Measurements from ENCODE around the gene UBE2H.
"Not testable (repeated sequence)": the region's sequence is repeated elsewhere in the genome, so short reads cannot be mapped to it uniquely, and the experiment has no call there.

UBE2H gene

DNA sequence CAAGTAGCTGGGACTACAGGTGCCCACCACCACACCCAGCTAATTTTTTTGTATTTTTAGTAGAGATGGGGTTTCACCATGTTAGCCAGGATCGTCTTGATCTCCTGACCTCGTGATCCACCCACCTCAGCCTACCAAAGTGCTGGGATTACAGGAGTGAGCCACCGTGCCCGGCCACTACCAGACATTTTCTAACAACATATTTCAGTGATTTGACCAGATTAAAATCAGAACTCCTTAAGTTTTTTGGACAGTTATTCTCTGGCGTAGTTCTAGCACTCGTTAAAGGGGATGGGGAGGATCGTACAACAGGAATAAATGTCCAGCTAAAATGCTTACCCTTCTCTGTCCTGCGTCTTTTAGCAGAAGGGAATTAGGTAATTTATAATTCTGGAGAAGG, 88.1 kb downstream of the UBE2H start:
- H3K4me1 ChIP-seq (ENCODE audit: control insufficient read depth in 5 of 5, insufficient read depth in 5 of 5, low read length in 5 of 5): peaks cover 6 to 76% (median 62%) of the 10 kb centered on the region in 5 donors
- not testable (repeated sequence) for H3K4me3 ChIP-seq (ENCODE audit: low read depth in 1 of 5, low read length in 5 of 5); H3K9me3 ChIP-seq (ENCODE audit: control insufficient read depth in 5 of 5, low read length in 5 of 5); H3K36me3 ChIP-seq (ENCODE audit: control insufficient read depth in 5 of 5, insufficient read depth in 5 of 5, low read length in 5 of 5); H3K27me3 ChIP-seq (ENCODE audit: control insufficient read depth in 5 of 5, insufficient read depth in 4 of 5, low read length in 5 of 5); H3K9ac ChIP-seq (ENCODE audit: low read length in 5 of 5)
- peak overlapping the region; percentile 32 for H3K27ac ChIP-seq (ENCODE audit: low read depth, low read length)

DNA sequence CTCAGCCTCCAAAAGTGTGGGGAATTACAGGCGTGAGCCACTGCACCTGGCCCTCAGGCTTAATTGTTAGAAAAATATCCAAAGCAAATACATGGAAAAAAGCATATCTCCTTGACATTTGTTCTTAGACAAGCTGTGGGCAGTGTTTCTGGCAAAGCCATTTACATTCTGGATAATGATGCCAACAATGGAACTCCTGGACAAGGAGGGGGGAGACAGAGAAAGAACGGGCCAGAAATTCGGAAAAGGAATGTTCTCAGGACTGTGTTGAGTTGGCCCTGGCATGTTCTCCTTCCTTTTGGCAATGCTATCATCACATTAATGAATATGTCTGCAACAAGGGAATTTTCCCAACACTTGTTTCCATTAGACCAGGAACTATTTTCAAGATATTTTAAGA, 88.7 kb downstream of the UBE2H start:
- Histone ChIP-seq H3K9me3 (ENCODE audit: control insufficient read depth in 5 of 5, low read length in 5 of 5) (no peaks in the 10 kb centered on the region), H3K9ac (ENCODE audit: low read length in 5 of 5) (no peak overlapping the region), H3K27ac (ENCODE audit: low read depth, low read length) (peak overlapping the region; percentile 32), H3K27me3 (ENCODE audit: control insufficient read depth in 5 of 5, insufficient read depth in 4 of 5, low read length in 5 of 5) (no peaks in the 10 kb centered on the region), H3K4me3 (ENCODE audit: low read depth in 1 of 5, low read length in 5 of 5) (no peak overlapping the region), H3K4me1 (ENCODE audit: control insufficient read depth in 5 of 5, insufficient read depth in 5 of 5, low read length in 5 of 5) (peaks cover 6 to 80% (median 68%) of the 10 kb centered on the region in 5 donors), H3K36me3 (ENCODE audit: control insufficient read depth in 5 of 5, insufficient read depth in 5 of 5, low read length in 5 of 5) (no peaks in the 10 kb centered on the region)

DNA sequence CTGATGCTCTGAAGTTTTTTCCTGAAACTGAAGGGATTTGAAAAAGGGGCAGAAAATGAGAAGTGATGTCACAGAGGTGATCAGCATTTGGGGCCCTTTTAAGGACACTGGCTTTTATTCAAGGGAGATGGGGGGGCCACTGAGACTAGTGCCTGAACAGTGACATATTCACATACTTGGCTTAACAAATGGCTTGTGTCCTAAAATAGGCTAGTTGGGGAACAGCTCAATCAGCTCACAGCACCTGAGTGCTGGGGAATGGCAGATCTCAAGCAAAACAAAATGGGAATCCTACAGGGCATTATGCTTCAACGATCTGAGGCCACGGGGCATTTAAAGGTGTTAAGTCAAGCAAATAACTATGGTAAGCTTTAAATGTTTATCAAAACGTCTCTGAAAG, 90.1 kb downstream of the UBE2H start:
- Histone ChIP-seq H3K9ac (ENCODE audit: low read length in 5 of 5) (peak overlapping the region in 1 of 5 donors; percentile 25), H3K27ac (ENCODE audit: low read depth, low read length) (peak overlapping the region; percentile 33), H3K27me3 (ENCODE audit: control insufficient read depth in 5 of 5, insufficient read depth in 4 of 5, low read length in 5 of 5) (no peaks in the 10 kb centered on the region), H3K36me3 (ENCODE audit: control insufficient read depth in 5 of 5, insufficient read depth in 5 of 5, low read length in 5 of 5) (no peaks in the 10 kb centered on the region), H3K4me3 (ENCODE audit: low read depth in 1 of 5, low read length in 5 of 5) (no peak overlapping the region), H3K4me1 (ENCODE audit: control insufficient read depth in 5 of 5, insufficient read depth in 5 of 5, low read length in 5 of 5) (peaks cover 6 to 83% (median 74%) of the 10 kb centered on the region in 5 donors), H3K9me3 (ENCODE audit: control insufficient read depth in 5 of 5, low read length in 5 of 5) (no peaks in the 10 kb centered on the region)

DNA sequence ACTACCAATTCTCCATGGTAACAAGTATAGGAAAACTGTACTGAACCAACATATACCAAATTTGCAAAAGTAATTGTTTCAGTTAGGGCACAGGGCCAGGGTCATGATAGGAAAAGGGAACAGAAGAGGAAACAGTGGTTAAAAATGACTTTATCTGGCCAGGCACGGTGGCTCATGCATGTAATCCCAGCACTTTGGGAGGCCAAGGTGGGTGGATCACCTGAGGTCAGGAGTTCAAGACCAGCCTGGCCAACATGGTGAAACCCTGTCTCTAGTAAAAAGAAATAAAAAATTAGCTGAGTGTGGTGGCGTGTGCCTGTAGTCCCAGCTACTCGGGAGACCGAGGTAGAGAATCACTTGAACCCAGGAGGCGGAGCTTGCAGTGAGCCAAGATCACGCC, 92.0 kb downstream of the UBE2H start:
- H3K36me3 ChIP-seq (ENCODE audit: control insufficient read depth in 5 of 5, insufficient read depth in 5 of 5, low read length in 5 of 5); H3K9ac ChIP-seq (ENCODE audit: low read length in 5 of 5); H3K9me3 ChIP-seq (ENCODE audit: control insufficient read depth in 5 of 5, low read length in 5 of 5); H3K27me3 ChIP-seq (ENCODE audit: control insufficient read depth in 5 of 5, insufficient read depth in 4 of 5, low read length in 5 of 5); H3K4me3 ChIP-seq (ENCODE audit: low read depth in 1 of 5, low read length in 5 of 5); H3K27ac ChIP-seq (ENCODE audit: low read depth, low read length): not testable (repeated sequence)
- peaks cover 2 to 71% (median 64%) of the 10 kb centered on the region in 5 donors for H3K4me1 ChIP-seq (ENCODE audit: control insufficient read depth in 5 of 5, insufficient read depth in 5 of 5, low read length in 5 of 5)

DNA sequence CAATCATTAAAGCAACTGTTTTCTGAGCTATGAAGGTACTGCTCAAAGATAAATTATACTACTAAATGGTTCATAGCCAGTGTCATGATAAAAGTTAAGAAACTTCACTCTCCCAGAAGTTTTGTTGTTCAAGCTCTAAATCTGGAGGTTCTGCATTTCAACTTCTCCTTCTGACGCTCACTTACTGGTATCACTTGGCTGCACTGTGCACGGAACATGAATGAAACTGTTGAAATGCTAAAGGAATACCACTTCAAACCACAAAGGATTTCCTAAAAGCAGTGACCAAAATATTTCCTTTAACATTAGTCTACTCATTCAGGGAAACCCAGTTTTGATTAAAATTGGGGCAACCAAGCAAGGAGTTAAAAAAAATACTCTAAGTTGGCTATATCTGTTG, 93.6 kb downstream of the UBE2H start:
- H3K27ac ChIP-seq (ENCODE audit: low read depth, low read length): no peak overlapping the region
- H3K4me3 ChIP-seq (ENCODE audit: low read depth in 1 of 5, low read length in 5 of 5): no peak overlapping the region
- H3K4me1 ChIP-seq (ENCODE audit: control insufficient read depth in 5 of 5, insufficient read depth in 5 of 5, low read length in 5 of 5): peaks cover 2 to 63% (median 61%) of the 10 kb centered on the region in 5 donors

DNA sequence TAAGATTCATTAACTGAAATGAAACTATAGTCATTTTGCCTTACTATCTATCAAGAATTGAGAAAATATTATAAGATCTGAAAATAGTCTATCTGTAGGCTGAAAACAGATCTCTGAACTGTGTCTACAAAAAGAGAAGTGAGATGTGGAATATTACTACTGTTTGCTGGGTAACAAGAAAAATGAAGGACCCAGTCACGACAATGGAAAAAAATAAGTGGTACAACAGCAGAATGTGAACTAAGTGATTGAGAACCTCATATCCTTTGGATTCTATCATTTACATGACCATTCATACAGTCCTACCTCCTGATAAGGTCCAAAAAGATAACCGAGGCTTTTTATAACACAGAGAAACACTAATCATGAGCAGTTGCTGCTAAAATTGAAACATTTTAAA, 94.3 kb downstream of the UBE2H start:
- Histone ChIP-seq H3K27ac (ENCODE audit: low read depth, low read length) (no peak overlapping the region), H3K4me3 (ENCODE audit: low read depth in 1 of 5, low read length in 5 of 5) (no peak overlapping the region), H3K4me1 (ENCODE audit: control insufficient read depth in 5 of 5, insufficient read depth in 5 of 5, low read length in 5 of 5) (peaks cover 0 to 63% (median 61%) of the 10 kb centered on the region in 5 donors), H3K27me3 (ENCODE audit: control insufficient read depth in 5 of 5, insufficient read depth in 4 of 5, low read length in 5 of 5) (no peaks in the 10 kb centered on the region), H3K9me3 (ENCODE audit: control insufficient read depth in 5 of 5, low read length in 5 of 5) (no peaks in the 10 kb centered on the region), H3K36me3 (ENCODE audit: control insufficient read depth in 5 of 5, insufficient read depth in 5 of 5, low read length in 5 of 5) (peaks cover 0 to 8% (median 4%) of the 10 kb centered on the region in 5 donors), H3K9ac (ENCODE audit: low read length in 5 of 5) (peak overlapping the region in 1 of 5 donors; percentile 32)

More for the DNA sequence above, 93.6 kb downstream of the UBE2H start:
- Histone ChIP-seq H3K36me3 (ENCODE audit: control insufficient read depth in 5 of 5, insufficient read depth in 5 of 5, low read length in 5 of 5) (peaks cover 0 to 8% (median 4%) of the 10 kb centered on the region in 5 donors), H3K27me3 (ENCODE audit: control insufficient read depth in 5 of 5, insufficient read depth in 4 of 5, low read length in 5 of 5) (no peaks in the 10 kb centered on the region), H3K9me3 (ENCODE audit: control insufficient read depth in 5 of 5, low read length in 5 of 5) (no peaks in the 10 kb centered on the region), H3K9ac (ENCODE audit: low read length in 5 of 5) (peak overlapping the region in 1 of 5 donors; percentile 11)

DNA sequence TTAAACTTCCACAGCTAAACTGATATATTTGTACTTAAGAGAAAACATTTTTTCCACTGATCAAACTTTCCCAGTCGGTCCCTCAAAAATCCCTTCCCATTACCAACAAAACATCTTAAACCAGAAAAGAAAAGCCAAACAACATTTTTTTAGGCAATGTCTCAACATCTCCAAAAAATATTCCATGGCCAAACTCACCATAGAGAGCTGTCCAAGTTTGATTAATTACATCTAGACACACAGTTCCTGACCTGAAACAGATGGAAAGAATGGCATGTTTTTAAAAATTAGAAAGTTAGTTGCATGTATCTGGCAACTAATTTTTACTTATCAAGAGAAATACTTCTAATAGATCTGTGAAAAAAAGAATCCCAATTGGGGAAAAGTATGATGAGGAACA, 95.4 kb downstream of the UBE2H start:
- Histone ChIP-seq H3K9me3 (ENCODE audit: control insufficient read depth in 5 of 5, low read length in 5 of 5) (no peaks in the 10 kb centered on the region), H3K27ac (ENCODE audit: low read depth, low read length) (no peak overlapping the region), H3K9ac (ENCODE audit: low read length in 5 of 5) (no peak overlapping the region), H3K4me3 (ENCODE audit: low read depth in 1 of 5, low read length in 5 of 5) (no peak overlapping the region), H3K36me3 (ENCODE audit: control insufficient read depth in 5 of 5, insufficient read depth in 5 of 5, low read length in 5 of 5) (peaks cover 0 to 8% (median 4%) of the 10 kb centered on the region in 5 donors), H3K27me3 (ENCODE audit: control insufficient read depth in 5 of 5, insufficient read depth in 4 of 5, low read length in 5 of 5) (no peaks in the 10 kb centered on the region), H3K4me1 (ENCODE audit: control insufficient read depth in 5 of 5, insufficient read depth in 5 of 5, low read length in 5 of 5) (peaks cover 0 to 60% (median 54%) of the 10 kb centered on the region in 5 donors)

DNA sequence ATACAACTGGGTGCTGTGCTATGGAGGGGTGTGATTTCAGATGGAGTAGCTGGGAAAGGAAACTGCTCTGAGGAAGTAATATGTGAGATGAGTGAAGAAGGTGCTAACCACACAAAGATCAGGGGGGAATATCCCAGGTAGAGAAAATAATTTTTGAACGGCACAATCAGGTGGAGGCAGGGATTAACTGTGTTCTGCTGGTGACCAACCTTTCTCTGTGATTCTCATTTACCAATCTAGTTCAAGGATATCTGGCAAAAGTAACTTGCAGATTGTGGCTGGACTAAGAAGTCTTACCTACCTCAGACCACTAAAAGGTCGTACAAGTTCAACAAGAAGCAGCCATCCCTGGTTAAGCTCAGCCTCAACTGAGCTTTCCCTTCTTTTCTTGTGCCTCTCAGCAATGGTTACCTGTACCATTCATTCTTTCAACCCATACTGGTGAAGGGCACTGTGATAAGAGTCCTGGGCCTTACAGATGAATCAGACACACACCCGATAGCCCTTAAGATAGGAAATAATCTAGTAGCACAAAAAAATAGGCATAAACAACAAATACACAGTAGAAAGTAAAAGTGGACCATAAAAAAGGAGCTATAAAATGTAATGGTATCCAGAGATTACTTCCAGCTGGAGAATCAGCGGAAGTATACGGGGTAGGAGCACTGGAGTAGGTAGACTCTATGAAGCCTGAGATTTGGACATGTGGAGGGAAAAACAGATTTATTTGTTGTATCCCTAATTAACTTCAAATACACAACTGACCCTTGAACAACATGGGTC, 96.6 kb downstream of the UBE2H start:
- Histone ChIP-seq H3K4me3 (ENCODE audit: low read depth in 1 of 5, low read length in 5 of 5) (no peak overlapping the region), H3K9me3 (ENCODE audit: control insufficient read depth in 5 of 5, low read length in 5 of 5) (no peaks in the 10 kb centered on the region), H3K36me3 (ENCODE audit: control insufficient read depth in 5 of 5, insufficient read depth in 5 of 5, low read length in 5 of 5) (peaks cover 0 to 8% (median 4%) of the 10 kb centered on the region in 5 donors), H3K9ac (ENCODE audit: low read length in 5 of 5) (peak overlapping the region in 1 of 5 donors; percentile 16), H3K27me3 (ENCODE audit: control insufficient read depth in 5 of 5, insufficient read depth in 4 of 5, low read length in 5 of 5) (no peaks in the 10 kb centered on the region), H3K27ac (ENCODE audit: low read depth, low read length) (no peak overlapping the region), H3K4me1 (ENCODE audit: control insufficient read depth in 5 of 5, insufficient read depth in 5 of 5, low read length in 5 of 5) (peaks cover 0 to 48% (median 43%) of the 10 kb centered on the region in 5 donors)

DNA sequence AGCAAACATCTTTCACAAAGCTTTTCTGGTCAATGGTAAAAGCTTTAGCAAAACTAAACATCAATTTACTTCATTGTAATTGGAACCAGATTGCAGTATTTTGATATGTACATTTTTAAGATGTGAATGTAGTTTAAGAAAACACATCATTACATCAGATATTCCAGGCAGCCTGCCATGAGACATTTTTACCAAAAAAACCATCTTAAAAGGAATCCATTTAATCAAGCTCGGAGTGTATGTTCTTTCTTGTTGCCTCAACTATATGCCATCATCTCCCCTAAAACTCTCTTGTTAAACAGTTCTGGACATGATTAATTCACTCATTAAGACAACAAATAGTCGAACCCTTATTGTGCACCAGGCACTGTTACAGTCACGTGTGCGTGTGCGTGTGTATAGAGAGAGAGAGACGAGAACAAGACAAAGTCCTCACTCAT, 97.5 kb downstream of the UBE2H start:
- Histone ChIP-seq H3K36me3 (ENCODE audit: control insufficient read depth in 5 of 5, insufficient read depth in 5 of 5, low read length in 5 of 5) (peaks cover 0 to 8% (median 4%) of the 10 kb centered on the region in 5 donors), H3K9ac (ENCODE audit: low read length in 5 of 5) (peak overlapping the region in 1 of 5 donors; percentile 16), H3K27ac (ENCODE audit: low read depth, low read length) (peak overlapping the region; percentile 0), H3K4me1 (ENCODE audit: control insufficient read depth in 5 of 5, insufficient read depth in 5 of 5, low read length in 5 of 5) (peaks cover 0 to 40% (median 37%) of the 10 kb centered on the region in 5 donors), H3K4me3 (ENCODE audit: low read depth in 1 of 5, low read length in 5 of 5) (no peak overlapping the region), H3K27me3 (ENCODE audit: control insufficient read depth in 5 of 5, insufficient read depth in 4 of 5, low read length in 5 of 5) (no peaks in the 10 kb centered on the region), H3K9me3 (ENCODE audit: control insufficient read depth in 5 of 5, low read length in 5 of 5) (no peaks in the 10 kb centered on the region)

DNA sequence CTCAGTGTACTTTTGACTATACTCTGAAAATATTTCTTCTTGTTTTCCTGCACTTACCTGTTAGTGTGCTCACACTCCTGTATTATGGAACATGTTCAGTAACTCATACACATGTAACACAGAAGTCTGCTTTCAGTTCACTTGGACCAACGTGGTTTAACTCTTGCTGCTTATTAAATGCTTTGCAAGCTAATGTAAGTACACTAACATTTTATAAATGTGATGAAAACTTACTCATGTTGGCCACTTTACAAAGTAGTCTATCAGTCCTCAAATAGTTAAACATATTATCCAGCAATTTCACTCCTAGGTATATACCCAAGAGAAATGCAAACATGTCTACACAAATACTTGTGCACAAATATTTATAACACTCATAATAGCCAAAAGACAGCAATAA, 98.4 kb downstream of the UBE2H start:
- Histone ChIP-seq H3K27ac (ENCODE audit: low read depth, low read length) (no peak overlapping the region), H3K9ac (ENCODE audit: low read length in 5 of 5) (peak overlapping the region in 1 of 5 donors; percentile 16), H3K4me3 (ENCODE audit: low read depth in 1 of 5, low read length in 5 of 5) (no peak overlapping the region), H3K4me1 (ENCODE audit: control insufficient read depth in 5 of 5, insufficient read depth in 5 of 5, low read length in 5 of 5) (peaks cover 0 to 34% (median 31%) of the 10 kb centered on the region in 5 donors), H3K9me3 (ENCODE audit: control insufficient read depth in 5 of 5, low read length in 5 of 5) (no peaks in the 10 kb centered on the region), H3K36me3 (ENCODE audit: control insufficient read depth in 5 of 5, insufficient read depth in 5 of 5, low read length in 5 of 5) (peaks cover 0 to 8% (median 4%) of the 10 kb centered on the region in 5 donors), H3K27me3 (ENCODE audit: control insufficient read depth in 5 of 5, insufficient read depth in 4 of 5, low read length in 5 of 5) (no peaks in the 10 kb centered on the region)

All from subcutaneous abdominal adipose tissue (tissue), 5 donors.